Activated CD4-positive, alpha-beta T cell treated with anti-CD3 and anti-CD28 coated beads, Interleukin-2, amount 10 ng/mL, durations not matched to agents 24 days and 14 days (primary cell): Measurements from ENCODE around the gene RERG. TPM values are rescaled to one million over a fixed set of nuclear protein-coding genes. Genes with fewer than 3 reads are reported as not detected.

Source experiments
- DNase-seq: peaks from one replicate; pipeline ENCODE4 v3.0.0; 2022
- H3K27ac Mint-ChIP-seq: one replicate; pipeline ENCODE4 v1.8.0; 2022; ENCODE audit warnings: mild to moderate bottlenecking, mixed read lengths
- H3K27me3 Mint-ChIP-seq: one replicate; pipeline ENCODE4 v1.8.0; 2022; ENCODE audit warnings: mixed read lengths
- H3K36me3 Mint-ChIP-seq: one replicate; pipeline ENCODE4 v1.8.0; 2022; ENCODE audit warnings: low read depth, mild to moderate bottlenecking, mixed read lengths
- H3K4me1 Mint-ChIP-seq: one replicate; pipeline ENCODE4 v1.8.0; 2021; ENCODE audit warnings: mixed read lengths
- H3K4me3 Mint-ChIP-seq: one replicate; pipeline ENCODE4 v1.8.0; 2022; ENCODE audit warnings: mild to moderate bottlenecking, moderate library complexity, mixed read lengths
- H3K9me3 Mint-ChIP-seq: one replicate; pipeline ENCODE4 v1.8.0; 2021; ENCODE audit warnings: mixed read lengths
- intact Hi-C: fragments of 100-400 bp; cut with micrococcal nuclease; formaldehyde crosslinking; loops from one replicate; pipeline ENCODE4 v1.15.1; 2023
- total RNA-seq: library from RNA; stranded (reverse); gene quantifications from 2 replicates; pipeline ENCODE4 v1.2.3, GENCODE V29; 2022

RERG gene
- not detected in 2 replicates for total RNA-seq

GRCh38 chr12:15220915-15221885, at the start of gene RERG:
TSS of gene RERG (minus strand) at chr12:15221417. CDS start at chr12:15217489, 3,928 bp downstream.
- intact Hi-C loops: loop anchor here (1.0 to 5.0 kb wide), 4 partner anchors 48 to 498 kb away; partner anchors contain the start of gene ART4
- Mint-ChIP-seq H3K27ac (no peak within 1 kb of the TSS), H3K36me3 (no peaks in the 10 kb centered on the region), H3K9me3 (no peaks in the 10 kb centered on the region), H3K4me1 (peaks cover 7% of the 10 kb centered on the region), H3K4me3 (peak within 1 kb of the TSS; percentile 69), H3K27me3 (peaks cover 49% of the 10 kb centered on the region)
- DNase-seq: peak; percentile 94

- DNase-seq: no peak
- no peaks in the 10 kb centered on the region for H3K9me3 Mint-ChIP-seq
- intact Hi-C loops: no loop called here
- no peak overlapping the region for H3K4me3 Mint-ChIP-seq
- H3K4me1 Mint-ChIP-seq: peaks cover 3% of the 10 kb centered on the region
- no peaks in the 10 kb centered on the region for H3K36me3 Mint-ChIP-seq
- H3K27me3 Mint-ChIP-seq: no peaks in the 10 kb centered on the region
- H3K27ac Mint-ChIP-seq: no peak overlapping the region
Measured at GRCh38 chr12:15270591-15270990, 49.4 kb upstream of the RERG start.

- peak; percentile 75 for DNase-seq
- Mint-ChIP-seq H3K9me3 (no peaks in the 10 kb centered on the region), H3K4me3 (no peak overlapping the region), H3K4me1 (peaks cover 3% of the 10 kb centered on the region), H3K27me3 (no peaks in the 10 kb centered on the region), H3K27ac (no peak overlapping the region), H3K36me3 (no peaks in the 10 kb centered on the region)
- intact Hi-C loops: loop anchor here (1.0 to 2.0 kb wide), 2 partner anchors 48 to 546 kb away; partner anchors contain the start of gene RERG
Measured at GRCh38 chr12:15268927-15269552, 47.8 kb upstream of the RERG start.

GRCh38 chr12:15268309-15268708, 47.1 kb upstream of the RERG start:
- Mint-ChIP-seq H3K9me3 (no peaks in the 10 kb centered on the region), H3K27me3 (no peaks in the 10 kb centered on the region)
- no peak for DNase-seq

GRCh38 chr12:15265875-15266274, 44.7 kb upstream of the RERG start:
- Mint-ChIP-seq H3K9me3 (no peaks in the 10 kb centered on the region), H3K27ac (no peak overlapping the region), H3K36me3 (no peaks in the 10 kb centered on the region), H3K4me3 (no peak overlapping the region), H3K4me1 (no peaks in the 10 kb centered on the region), H3K27me3 (peaks cover 9% of the 10 kb centered on the region)
- no peak for DNase-seq
- intact Hi-C loops: no loop called here

More at GRCh38 chr12:15268309-15268708, 47.1 kb upstream of the RERG start:
- intact Hi-C loops: loop anchor here (2.0 kb wide), 1 partner anchor 48 kb away; the partner anchor contains the start of gene RERG
- no peak overlapping the region for H3K4me3 Mint-ChIP-seq
- H3K4me1 Mint-ChIP-seq: no peaks in the 10 kb centered on the region
- H3K27ac Mint-ChIP-seq: no peak overlapping the region
- no peaks in the 10 kb centered on the region for H3K36me3 Mint-ChIP-seq

GRCh38 chr12:15256761-15257160, 35.5 kb upstream of the RERG start:
- peaks cover 34% of the 10 kb centered on the region for H3K27me3 Mint-ChIP-seq
- no peak overlapping the region for H3K27ac Mint-ChIP-seq
- no peaks in the 10 kb centered on the region for H3K4me1 Mint-ChIP-seq
- DNase-seq: no peak
- no peak overlapping the region for H3K4me3 Mint-ChIP-seq
- no peaks in the 10 kb centered on the region for H3K36me3 Mint-ChIP-seq
- H3K9me3 Mint-ChIP-seq: no peaks in the 10 kb centered on the region
- intact Hi-C loops: no loop called here

- intact Hi-C loops: no loop called here
Measured at GRCh38 chr12:15253990-15254389, 32.8 kb upstream of the RERG start.

GRCh38 chr12:15244926-15245325, 23.7 kb upstream of the RERG start:
- H3K36me3 Mint-ChIP-seq: no peaks in the 10 kb centered on the region
- intact Hi-C loops: no loop called here
- no peak for DNase-seq
- H3K27me3 Mint-ChIP-seq: peaks cover 30% of the 10 kb centered on the region
- no peaks in the 10 kb centered on the region for H3K9me3 Mint-ChIP-seq
- no peak overlapping the region for H3K27ac Mint-ChIP-seq
- no peaks in the 10 kb centered on the region for H3K4me1 Mint-ChIP-seq
- no peak overlapping the region for H3K4me3 Mint-ChIP-seq

More at GRCh38 chr12:15253990-15254389, 32.8 kb upstream of the RERG start:
- Mint-ChIP-seq H3K4me1 (no peaks in the 10 kb centered on the region), H3K27me3 (peaks cover 45% of the 10 kb centered on the region), H3K4me3 (no peak overlapping the region), H3K36me3 (no peaks in the 10 kb centered on the region), H3K27ac (no peak overlapping the region), H3K9me3 (no peaks in the 10 kb centered on the region)
- no peak for DNase-seq

- Mint-ChIP-seq H3K27ac (no peak overlapping the region), H3K4me1 (no peaks in the 10 kb centered on the region), H3K36me3 (no peaks in the 10 kb centered on the region), H3K4me3 (no peak overlapping the region), H3K27me3 (peaks cover 29% of the 10 kb centered on the region), H3K9me3 (no peaks in the 10 kb centered on the region)
- no peak for DNase-seq
- intact Hi-C loops: no loop called here
Measured at GRCh38 chr12:15244341-15244740, 23.1 kb upstream of the RERG start.

- Mint-ChIP-seq H3K9me3 (no peaks in the 10 kb centered on the region), H3K36me3 (no peaks in the 10 kb centered on the region), H3K4me3 (no peak overlapping the region), H3K27ac (no peak overlapping the region), H3K4me1 (no peaks in the 10 kb centered on the region), H3K27me3 (peaks cover 27% of the 10 kb centered on the region)
- DNase-seq: no peak
- intact Hi-C loops: no loop called here
Measured at GRCh38 chr12:15243102-15243501, 21.9 kb upstream of the RERG start.

- no peaks in the 10 kb centered on the region for H3K4me1 Mint-ChIP-seq
- H3K4me3 Mint-ChIP-seq: no peak overlapping the region
- H3K9me3 Mint-ChIP-seq: no peaks in the 10 kb centered on the region
- H3K36me3 Mint-ChIP-seq: no peaks in the 10 kb centered on the region
- peaks cover 23% of the 10 kb centered on the region for H3K27me3 Mint-ChIP-seq
- intact Hi-C loops: no loop called here
- H3K27ac Mint-ChIP-seq: no peak overlapping the region
- no peak for DNase-seq
Measured at GRCh38 chr12:15240898-15241297, 19.7 kb upstream of the RERG start.

- no peak overlapping the region for H3K27ac Mint-ChIP-seq
- DNase-seq: no peak
- H3K4me3 Mint-ChIP-seq: no peak overlapping the region
- H3K9me3 Mint-ChIP-seq: no peaks in the 10 kb centered on the region
- no peaks in the 10 kb centered on the region for H3K36me3 Mint-ChIP-seq
- no peaks in the 10 kb centered on the region for H3K4me1 Mint-ChIP-seq
- intact Hi-C loops: no loop called here
- H3K27me3 Mint-ChIP-seq: peaks cover 17% of the 10 kb centered on the region
Measured at GRCh38 chr12:15234508-15234907, 13.3 kb upstream of the RERG start.

- no peak for DNase-seq
- no peak overlapping the region for H3K27ac Mint-ChIP-seq
- no peak overlapping the region for H3K4me3 Mint-ChIP-seq
- no peaks in the 10 kb centered on the region for H3K4me1 Mint-ChIP-seq
- no peaks in the 10 kb centered on the region for H3K36me3 Mint-ChIP-seq
- intact Hi-C loops: no loop called here
- peaks cover 20% of the 10 kb centered on the region for H3K27me3 Mint-ChIP-seq
- H3K9me3 Mint-ChIP-seq: no peaks in the 10 kb centered on the region
Measured at GRCh38 chr12:15234011-15234410, 12.8 kb upstream of the RERG start.

GRCh38 chr12:15232959-15233358, 11.7 kb upstream of the RERG start:
- intact Hi-C loops: no loop called here
- no peak for DNase-seq
- Mint-ChIP-seq H3K4me1 (no peaks in the 10 kb centered on the region), H3K9me3 (no peaks in the 10 kb centered on the region), H3K4me3 (no peak overlapping the region), H3K36me3 (no peaks in the 10 kb centered on the region), H3K27me3 (peaks cover 17% of the 10 kb centered on the region), H3K27ac (no peak overlapping the region)
